ENCODE data around the gene SCART1. TPM values are rescaled to one million over a fixed set of nuclear protein-coding genes. Genes with fewer than 3 reads are reported as not detected.

Gene SCART1
- total RNA-seq, 4 donors from 2014 or later = 0.27 to 3.9 (median 2.0) TPM

DNA sequence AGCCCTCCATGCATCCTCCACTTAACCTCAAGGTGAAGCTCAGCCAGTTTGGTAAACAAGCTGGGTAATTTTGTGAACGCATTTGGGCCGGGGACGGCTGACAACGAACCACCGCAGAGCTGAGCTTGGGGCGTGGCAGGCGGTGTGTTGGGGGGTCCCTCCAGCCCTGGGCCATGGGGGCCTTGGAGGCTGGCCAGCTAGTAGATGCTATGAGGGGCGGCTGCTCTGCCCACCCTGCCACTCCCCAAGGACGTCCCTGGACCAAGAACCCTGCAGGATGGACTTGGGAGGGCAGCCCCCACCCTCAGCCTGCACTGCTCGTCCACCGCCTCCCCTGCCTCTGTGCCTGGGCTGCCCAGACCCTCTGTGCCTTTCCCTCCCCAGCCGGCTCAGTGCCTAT, 12.0 kb upstream of the SCART1 start:
- TF ChIP-seq POLR2AphosphoS5 (IDR thresholded peaks at IDR 0.05) (no peak), POLR2A (IDR thresholded peaks at IDR 0.05) (no peak), EP300 (IDR thresholded peaks at IDR 0.05) (no peak)
- TF ChIP-seq, protein P1, sequence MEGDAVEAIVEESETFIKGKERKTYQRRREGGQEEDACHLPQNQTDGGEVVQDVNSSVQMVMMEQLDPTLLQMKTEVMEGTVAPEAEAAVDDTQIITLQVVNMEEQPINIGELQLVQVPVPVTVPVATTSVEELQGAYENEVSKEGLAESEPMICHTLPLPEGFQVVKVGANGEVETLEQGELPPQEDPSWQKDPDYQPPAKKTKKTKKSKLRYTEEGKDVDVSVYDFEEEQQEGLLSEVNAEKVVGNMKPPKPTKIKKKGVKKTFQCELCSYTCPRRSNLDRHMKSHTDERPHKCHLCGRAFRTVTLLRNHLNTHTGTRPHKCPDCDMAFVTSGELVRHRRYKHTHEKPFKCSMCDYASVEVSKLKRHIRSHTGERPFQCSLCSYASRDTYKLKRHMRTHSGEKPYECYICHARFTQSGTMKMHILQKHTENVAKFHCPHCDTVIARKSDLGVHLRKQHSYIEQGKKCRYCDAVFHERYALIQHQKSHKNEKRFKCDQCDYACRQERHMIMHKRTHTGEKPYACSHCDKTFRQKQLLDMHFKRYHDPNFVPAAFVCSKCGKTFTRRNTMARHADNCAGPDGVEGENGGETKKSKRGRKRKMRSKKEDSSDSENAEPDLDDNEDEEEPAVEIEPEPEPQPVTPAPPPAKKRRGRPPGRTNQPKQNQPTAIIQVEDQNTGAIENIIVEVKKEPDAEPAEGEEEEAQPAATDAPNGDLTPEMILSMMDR (IDR thresholded peaks at IDR 0.05) = no peak
- 88% methylated on average over 7 of the region's 12 CpGs; no CpG with 5 or more reads in 1 of the 2 donors for WGBS, 2 donors (ENCODE audit: low coverage in 1 of 2)
- Histone ChIP-seq H3K9me3 (peaks cover 0 to 17% (median 0%) of the 10 kb centered on the region in 3 donors), H3K27me3 (no peaks in the 10 kb centered on the region), H3K27ac (no peak overlapping the region), H3K4me1 (no peaks in the 10 kb centered on the region), H3K36me3 (peaks cover 0 to 27% of the 10 kb centered on the region in 2 donors), H3K4me3 (no peak overlapping the region)
- no peak for ATAC-seq

DNA sequence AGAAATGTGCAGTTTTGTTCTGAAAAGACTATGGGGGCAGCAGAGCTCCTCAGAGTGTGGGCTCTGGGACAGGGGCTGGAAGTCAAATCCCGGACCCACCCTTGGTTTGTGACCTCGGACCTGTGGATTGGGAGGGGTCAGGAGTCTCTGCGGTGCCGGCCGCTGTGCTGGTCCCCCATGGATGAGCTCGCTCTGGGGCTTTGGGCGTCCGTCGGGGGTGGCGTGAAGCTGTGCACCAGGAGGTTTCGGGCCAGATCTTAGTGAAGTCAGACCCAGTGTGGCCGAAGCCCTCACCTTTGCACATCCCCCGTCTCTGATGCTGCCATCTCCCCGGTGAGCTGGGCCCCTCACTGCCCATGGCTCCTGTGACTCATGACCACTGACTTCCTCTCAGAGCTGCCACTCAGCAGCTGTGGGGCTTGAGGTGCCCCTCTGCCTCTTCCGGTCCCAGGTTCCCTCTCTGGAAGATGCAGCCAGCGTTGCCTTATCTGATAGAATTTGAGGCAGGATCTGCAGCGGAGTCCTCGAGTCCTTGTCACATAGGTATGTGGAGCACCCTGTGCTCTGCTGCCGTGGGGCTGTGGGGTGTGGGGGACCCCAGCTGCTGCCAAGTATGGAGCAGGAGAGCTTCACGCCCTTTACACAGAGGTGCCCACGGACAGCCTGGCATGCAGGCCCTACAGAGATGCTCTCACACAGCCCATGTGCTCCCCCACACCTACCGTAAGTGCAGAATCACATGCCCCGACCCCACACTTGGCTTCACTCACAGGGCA, 11.4 kb upstream of the SCART1 start:
- Histone ChIP-seq H3K27me3 (no peaks in the 10 kb centered on the region), H3K9me3 (peaks cover 0 to 23% (median 0%) of the 10 kb centered on the region in 3 donors), H3K36me3 (peaks cover 0 to 27% of the 10 kb centered on the region in 2 donors), H3K4me1 (no peaks in the 10 kb centered on the region), H3K4me3 (no peak overlapping the region), H3K27ac (no peak overlapping the region)
- no CpG with 5 or more reads among the region's 23 CpGs for WGBS, 2 donors (ENCODE audit: low coverage in 1 of 2)
- TF ChIP-seq POLR2AphosphoS5 (IDR thresholded peaks at IDR 0.05) (no peak), EP300 (IDR thresholded peaks at IDR 0.05) (no peak), POLR2A (IDR thresholded peaks at IDR 0.05) (no peak)
- TF ChIP-seq, protein P1 (IDR thresholded peaks at IDR 0.05) = no peak
- no peak for ATAC-seq

DNA sequence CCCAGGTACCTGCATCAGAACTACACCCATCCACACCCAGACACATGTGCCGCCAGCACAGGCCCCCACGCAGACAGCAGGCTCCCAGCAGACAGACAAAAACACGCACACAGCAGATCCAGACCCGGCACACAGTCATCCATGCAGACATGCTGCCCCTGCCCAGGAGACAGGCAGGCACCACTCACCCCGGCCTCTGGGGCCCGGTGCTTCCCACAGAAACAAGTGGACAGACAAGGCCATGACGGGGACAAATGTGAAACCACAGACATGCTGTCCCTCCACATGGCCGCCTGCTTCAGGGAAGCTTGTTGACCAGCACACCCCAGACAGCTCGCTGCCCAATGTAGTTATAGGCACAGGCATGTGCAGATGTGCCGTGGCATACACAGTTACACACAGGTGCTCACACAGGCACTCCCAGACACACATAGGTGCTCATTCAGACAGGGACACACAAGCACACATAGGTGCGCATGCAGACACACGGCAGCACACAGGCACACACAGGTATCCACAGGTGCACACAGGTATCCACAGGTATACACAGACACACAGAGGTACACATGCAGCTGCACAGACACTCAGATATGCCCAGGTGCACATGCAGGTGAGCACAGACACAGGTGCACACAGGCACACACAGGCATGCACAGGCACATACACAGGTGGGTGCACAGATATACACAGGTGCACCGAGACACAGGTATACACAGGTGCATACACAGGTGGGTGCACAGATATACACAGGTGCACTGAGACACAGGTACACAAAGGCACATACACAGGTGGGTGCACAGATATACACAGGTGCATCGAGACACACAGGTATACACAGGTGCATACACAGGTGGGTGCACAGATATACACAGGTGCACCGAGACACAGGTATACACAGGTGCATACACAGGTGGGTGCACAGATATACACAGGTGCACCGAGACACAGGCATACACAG, 10.5 kb upstream of the SCART1 start:
- H3K36me3 ChIP-seq = peaks cover 0 to 27% of the 10 kb centered on the region in 2 donors
- H3K4me3 ChIP-seq = no peak overlapping the region
- TF ChIP-seq POLR2A (IDR thresholded peaks at IDR 0.05) (no peak), POLR2AphosphoS5 (IDR thresholded peaks at IDR 0.05) (no peak), EP300 (IDR thresholded peaks at IDR 0.05) (no peak)
- TF ChIP-seq, protein P1 (IDR thresholded peaks at IDR 0.05) = no peak
- 84 to 100% methylated on average over 2 to 11 of the region's 16 CpGs for WGBS, 2 donors (ENCODE audit: low coverage in 1 of 2)
- no peaks in the 10 kb centered on the region for H3K27me3 ChIP-seq
- no peak for ATAC-seq
- H3K27ac ChIP-seq = no peak overlapping the region
- peaks cover 0 to 31% (median 0%) of the 10 kb centered on the region in 3 donors for H3K9me3 ChIP-seq
- H3K4me1 ChIP-seq = no peaks in the 10 kb centered on the region

DNA sequence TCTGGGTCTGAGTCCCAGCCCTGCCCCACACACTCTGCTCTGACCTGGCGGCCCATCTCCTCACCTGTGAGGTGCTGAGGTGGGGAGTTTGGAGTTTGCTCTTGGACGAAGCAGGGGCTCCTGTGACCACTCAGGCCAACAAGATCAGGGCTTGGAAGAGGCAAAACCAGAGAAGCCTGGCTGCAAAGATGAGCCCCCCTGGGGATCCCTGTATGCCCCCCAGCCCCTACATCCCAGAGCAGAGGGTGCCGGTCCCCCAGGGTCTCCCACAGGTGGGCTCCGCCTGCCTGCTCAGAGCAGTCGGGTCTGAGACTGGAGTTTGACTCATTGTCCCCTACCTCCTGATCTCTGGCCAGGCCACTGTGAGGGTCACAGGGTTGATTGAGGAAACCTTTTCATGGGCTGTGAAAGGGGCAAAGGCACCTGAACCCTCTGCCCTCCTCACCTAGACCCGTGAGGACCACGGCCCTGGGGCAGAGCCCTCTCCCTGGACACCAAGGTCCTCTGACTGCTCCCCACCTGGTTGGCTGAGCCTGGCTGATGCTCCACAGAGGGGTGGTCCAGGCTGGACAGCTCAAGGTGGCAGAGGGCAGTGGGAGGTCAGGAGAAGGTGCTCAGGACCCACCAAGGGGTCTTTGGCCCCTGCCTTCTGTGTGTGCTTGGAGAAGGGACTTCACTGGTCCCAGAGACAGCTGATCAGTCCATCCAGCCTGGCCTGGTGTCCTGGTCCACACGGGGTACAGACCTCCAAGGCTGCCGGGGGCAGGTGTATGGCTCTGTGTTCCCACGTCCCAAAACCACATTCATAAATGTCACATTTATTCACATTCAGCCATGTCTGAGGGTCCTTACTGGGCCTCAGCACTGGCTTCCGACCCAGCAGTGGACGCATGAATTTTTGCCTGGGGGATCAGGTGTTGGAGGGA, 9.1 kb upstream of the SCART1 start:
- no peaks in the 10 kb centered on the region for H3K27me3 ChIP-seq
- H3K4me1 ChIP-seq = no peaks in the 10 kb centered on the region
- H3K27ac ChIP-seq = no peak overlapping the region
- WGBS, 2 donors (ENCODE audit: low coverage in 1 of 2) = 80% methylated on average over 1 of the region's 12 CpGs; no CpG with 5 or more reads in 1 of the 2 donors
- TF ChIP-seq EP300 (IDR thresholded peaks at IDR 0.05) = no peak
- TF ChIP-seq, protein P1 (IDR thresholded peaks at IDR 0.05) = no peak
- TF ChIP-seq POLR2AphosphoS5 (IDR thresholded peaks at IDR 0.05) = no peak
- TF ChIP-seq POLR2A (IDR thresholded peaks at IDR 0.05) = no peak
- no peak for ATAC-seq
- peaks cover 0 to 43% (median 0%) of the 10 kb centered on the region in 3 donors for H3K9me3 ChIP-seq
- peaks cover 0 to 25% of the 10 kb centered on the region in 2 donors for H3K36me3 ChIP-seq
- no peak overlapping the region for H3K4me3 ChIP-seq

Measured in gastroesophageal sphincter (tissue), 4 donors.